HFF-Myc (cell line): ENCODE results near the gene CNIH3.

ENCODE experiments used
- DNase-seq: peaks from one replicate; pipeline ENCODE4 v3.0.0-alpha.2; 2011; ENCODE audit warnings: low read depth; ENCODE audit errors: extremely low read depth
- H3K4me3 ChIP-seq: replicated peaks from 2 replicates; pipeline ENCODE4 v1.5.1; 2011; ENCODE audit warnings: low read depth, mild to moderate bottlenecking, control low read depth, low read length
- CTCF ChIP-seq: IDR thresholded peaks from 2 replicates; pipeline ENCODE4 v1.5.1; 2012; ENCODE audit warnings: mild to moderate bottlenecking, low read depth, low read length, control low read depth; ENCODE audit errors: missing control alignments

Gene CNIH3

GRCh38 chr1:224761245-224761644 lies 145.1 kb downstream of the CNIH3 start:
- no peak for TF ChIP-seq CTCF
- no peak overlapping the region for H3K4me3 ChIP-seq
- DNase-seq = no peak

- TF ChIP-seq CTCF = no peak
- H3K4me3 ChIP-seq = no peak overlapping the region
- no peak for DNase-seq
Measured at GRCh38 chr1:224762046-224762445, 145.9 kb downstream of the CNIH3 start.

- no peak for TF ChIP-seq CTCF
- no peak for DNase-seq
- no peak overlapping the region for H3K4me3 ChIP-seq
Measured at GRCh38 chr1:224762701-224763100, 146.6 kb downstream of the CNIH3 start.

GRCh38 chr1:224763126-224763775 lies 147.1 kb downstream of the CNIH3 start:
- H3K4me3 ChIP-seq = no peak overlapping the region
- no peak for TF ChIP-seq CTCF
- no peak for DNase-seq

GRCh38 chr1:224766266-224766665 lies 150.1 kb downstream of the CNIH3 start:
- DNase-seq = no peak
- no peak for TF ChIP-seq CTCF

GRCh38 chr1:224767031-224767430 lies 150.9 kb downstream of the CNIH3 start:
- TF ChIP-seq CTCF = no peak
- no peak for DNase-seq
- H3K4me3 ChIP-seq = no peak overlapping the region

More at GRCh38 chr1:224766266-224766665, 150.1 kb downstream of the CNIH3 start:
- H3K4me3 ChIP-seq = no peak overlapping the region

- H3K4me3 ChIP-seq = no peak overlapping the region
- TF ChIP-seq CTCF = no peak
- DNase-seq = no peak
Measured at GRCh38 chr1:224767676-224768075, 151.6 kb downstream of the CNIH3 start.
